MCF 10A (cell line): Measurements from ENCODE around the gene IFNL4. TPM values are rescaled to one million over a fixed set of nuclear protein-coding genes. Genes with fewer than 3 reads are reported as not detected.

ENCODE experiments used
- BruUV-seq: library from RNA; stranded (reverse); fragments of 400-500 nt; replicated peaks from 2 replicates; lab custom pipeline; 2021; lab: Mats Ljungman, UMichigan
- CTCF ChIA-PET: fragments of 300-600 bp; sonication (Branson Sonifier 250); formaldehyde crosslinking; extraction: SDS; loops from one replicate; lab custom pipeline; 2021; ENCODE audit warnings: antibody characterized with exemption, inconsistent platforms; lab: Yijun Ruan, JAX
- POLR2A ChIA-PET: fragments of 300-600, 350-650 bp; sonication (Branson Sonifier 250); formaldehyde crosslinking; extraction: SDS; loops from one replicate; lab custom pipeline; 2020; ENCODE audit warnings: antibody characterized with exemption, inconsistent platforms; lab: Yijun Ruan, JAX
- DNase-seq: peaks from one replicate; pipeline ENCODE4 v3.0.0-alpha.2; 2018; ENCODE audit not compliant: unreplicated experiment
- H3K27ac Mint-ChIP-seq: one replicate; pipeline ENCODE4 v1.8.0; 2022; ENCODE audit warnings: mild to moderate bottlenecking, low read depth, mixed read lengths; ENCODE audit not compliant: unreplicated experiment
- H3K27me3 Mint-ChIP-seq: one replicate; pipeline ENCODE4 v1.8.0; 2022; ENCODE audit warnings: mixed read lengths; ENCODE audit not compliant: insufficient read depth, unreplicated experiment
- H3K36me3 Mint-ChIP-seq: one replicate; pipeline ENCODE4 v1.8.0; 2022; ENCODE audit warnings: mild to moderate bottlenecking, moderate library complexity, mixed read lengths; ENCODE audit not compliant: insufficient read depth, unreplicated experiment
- H3K4me1 Mint-ChIP-seq: one replicate; pipeline ENCODE4 v1.8.0; 2022; ENCODE audit warnings: mixed read lengths; ENCODE audit not compliant: insufficient read depth, unreplicated experiment
- H3K4me3 Mint-ChIP-seq: one replicate; pipeline ENCODE4 v1.8.0; 2022; ENCODE audit warnings: mild to moderate bottlenecking, moderate library complexity, mixed read lengths; ENCODE audit not compliant: unreplicated experiment
- H3K9me3 Mint-ChIP-seq: one replicate; pipeline ENCODE4 v1.8.0; 2022; ENCODE audit warnings: mixed read lengths; ENCODE audit not compliant: unreplicated experiment
- intact Hi-C: fragments of 100-400 bp; cut with micrococcal nuclease; formaldehyde crosslinking; loops from 2 replicates; pipeline ENCODE4 v1.14.1; 2022
- total RNA-seq: library from RNA; stranded (reverse); gene quantifications from 2 replicates; pipeline ENCODE4 v1.2.3, GENCODE V29; 2022
- TF ChIP-seq, protein P1 (sequence below): fragments of 200-600 bp; IDR thresholded peaks from one replicate; pipeline ENCODE4 v1.8.0; 2022; ENCODE audit warnings: antibody characterized with exemption, mild to moderate bottlenecking; ENCODE audit not compliant: unreplicated experiment

Gene IFNL4
- total RNA-seq, 1 experiment from 2014 or later = not detected

GRCh38 chr19:39212375-39212742 is 36.3 kb downstream of the IFNL4 start:
- no TSS peak for BruUV-seq
- H3K9me3 Mint-ChIP-seq = no peaks in the 10 kb centered on the region
- H3K27me3 Mint-ChIP-seq = no peaks in the 10 kb centered on the region
- H3K4me3 Mint-ChIP-seq = no peak overlapping the region
- peak; percentile 34 for DNase-seq
- no peaks in the 10 kb centered on the region for H3K36me3 Mint-ChIP-seq
- TF ChIP-seq, protein P1, sequence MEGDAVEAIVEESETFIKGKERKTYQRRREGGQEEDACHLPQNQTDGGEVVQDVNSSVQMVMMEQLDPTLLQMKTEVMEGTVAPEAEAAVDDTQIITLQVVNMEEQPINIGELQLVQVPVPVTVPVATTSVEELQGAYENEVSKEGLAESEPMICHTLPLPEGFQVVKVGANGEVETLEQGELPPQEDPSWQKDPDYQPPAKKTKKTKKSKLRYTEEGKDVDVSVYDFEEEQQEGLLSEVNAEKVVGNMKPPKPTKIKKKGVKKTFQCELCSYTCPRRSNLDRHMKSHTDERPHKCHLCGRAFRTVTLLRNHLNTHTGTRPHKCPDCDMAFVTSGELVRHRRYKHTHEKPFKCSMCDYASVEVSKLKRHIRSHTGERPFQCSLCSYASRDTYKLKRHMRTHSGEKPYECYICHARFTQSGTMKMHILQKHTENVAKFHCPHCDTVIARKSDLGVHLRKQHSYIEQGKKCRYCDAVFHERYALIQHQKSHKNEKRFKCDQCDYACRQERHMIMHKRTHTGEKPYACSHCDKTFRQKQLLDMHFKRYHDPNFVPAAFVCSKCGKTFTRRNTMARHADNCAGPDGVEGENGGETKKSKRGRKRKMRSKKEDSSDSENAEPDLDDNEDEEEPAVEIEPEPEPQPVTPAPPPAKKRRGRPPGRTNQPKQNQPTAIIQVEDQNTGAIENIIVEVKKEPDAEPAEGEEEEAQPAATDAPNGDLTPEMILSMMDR = no peak
- no peaks in the 10 kb centered on the region for H3K4me1 Mint-ChIP-seq
- POLR2A ChIA-PET = no interaction called here
- CTCF ChIA-PET = interaction anchor here (0.6 to 0.7 kb wide), 2 partner anchors 116 to 711 kb away, joined by 3 read pairs; no protein-coding TSS in a partner anchor
- H3K27ac Mint-ChIP-seq = no peak overlapping the region
- intact Hi-C loops = loop anchor here (1.0 kb wide), 1 partner anchor 116 kb away; no protein-coding TSS in a partner anchor

DNA sequence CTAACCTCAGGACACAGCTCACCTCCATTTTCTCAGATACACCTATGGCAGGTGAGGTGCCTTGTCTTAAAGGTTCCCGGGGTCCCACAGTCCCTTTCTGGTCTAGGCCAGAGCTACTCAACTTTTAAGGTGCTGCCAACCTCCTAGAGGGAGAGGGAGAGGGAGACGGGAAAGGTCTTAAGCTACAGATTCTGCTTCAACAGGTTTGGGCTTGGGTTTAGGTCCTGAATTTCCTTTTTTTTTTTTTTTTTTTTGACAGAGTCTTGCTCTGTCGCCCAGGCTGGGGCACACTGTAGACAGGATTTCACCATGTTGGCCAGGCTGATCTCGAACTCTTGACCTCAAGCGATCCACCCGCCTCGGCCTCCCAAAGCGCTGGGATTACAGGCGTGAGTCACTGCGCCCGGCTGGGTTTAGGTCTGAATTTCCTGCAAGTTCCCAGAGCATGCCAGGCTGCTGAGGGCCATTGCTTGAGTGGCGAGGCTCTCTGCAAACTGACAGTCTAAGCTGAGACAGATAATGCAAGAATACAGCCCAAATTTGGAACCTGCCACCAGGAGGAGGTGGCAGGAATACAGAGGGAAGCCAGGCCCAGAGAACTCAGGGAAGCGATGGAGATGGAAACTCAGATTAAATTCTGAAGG is 36.8 kb downstream of the IFNL4 start:
- Mint-ChIP-seq H3K9me3 (no peaks in the 10 kb centered on the region), H3K27me3 (no peaks in the 10 kb centered on the region), H3K4me1 (no peaks in the 10 kb centered on the region), H3K27ac (no peak overlapping the region), H3K36me3 (no peaks in the 10 kb centered on the region), H3K4me3 (no peak overlapping the region)
- CTCF ChIA-PET = interaction anchor here (0.6 to 0.7 kb wide), 3 partner anchors 116 to 710 kb away, joined by 3 read pairs; no protein-coding TSS in a partner anchor
- intact Hi-C loops = loop anchor here (1.0 kb wide), 1 partner anchor 116 kb away; no protein-coding TSS in a partner anchor
- TF ChIP-seq, protein P1 = no peak
- peak; percentile 15 for DNase-seq
- BruUV-seq = no TSS peak
- POLR2A ChIA-PET = no interaction called here

DNA sequence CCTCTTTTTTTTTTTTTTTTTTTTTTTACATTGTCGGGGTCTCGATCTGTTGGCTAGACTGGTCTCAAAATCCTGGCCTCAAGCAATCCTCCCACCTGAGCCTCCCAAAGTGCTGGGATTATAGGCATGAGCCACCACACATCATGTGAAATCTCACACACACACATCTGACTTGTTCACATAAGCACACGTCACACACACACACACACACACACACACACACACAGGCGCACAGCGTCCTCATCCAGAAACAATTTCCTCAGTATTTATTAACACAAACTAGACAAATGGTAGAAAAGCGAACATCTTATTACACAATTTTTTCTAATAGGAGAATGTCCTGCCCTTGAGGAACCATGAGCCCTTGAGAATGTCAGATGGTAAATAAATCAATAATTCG is 39.5 kb downstream of the IFNL4 start:
- DNase-seq = no peak
- TF ChIP-seq, protein P1 = no peak
- Mint-ChIP-seq H3K4me1 (no peaks in the 10 kb centered on the region), H3K27ac (no peak overlapping the region), H3K4me3 (no peak overlapping the region), H3K36me3 (no peaks in the 10 kb centered on the region), H3K9me3 (no peaks in the 10 kb centered on the region), H3K27me3 (peaks cover 11% of the 10 kb centered on the region)
- ChIA-PET CTCF (interaction anchor here (0.6 kb wide), 1 partner anchor 22 kb away, joined by 5 read pairs; no protein-coding TSS in a partner anchor), POLR2A (no interaction called here)
- no TSS peak for BruUV-seq
- intact Hi-C loops = no loop called here

DNA sequence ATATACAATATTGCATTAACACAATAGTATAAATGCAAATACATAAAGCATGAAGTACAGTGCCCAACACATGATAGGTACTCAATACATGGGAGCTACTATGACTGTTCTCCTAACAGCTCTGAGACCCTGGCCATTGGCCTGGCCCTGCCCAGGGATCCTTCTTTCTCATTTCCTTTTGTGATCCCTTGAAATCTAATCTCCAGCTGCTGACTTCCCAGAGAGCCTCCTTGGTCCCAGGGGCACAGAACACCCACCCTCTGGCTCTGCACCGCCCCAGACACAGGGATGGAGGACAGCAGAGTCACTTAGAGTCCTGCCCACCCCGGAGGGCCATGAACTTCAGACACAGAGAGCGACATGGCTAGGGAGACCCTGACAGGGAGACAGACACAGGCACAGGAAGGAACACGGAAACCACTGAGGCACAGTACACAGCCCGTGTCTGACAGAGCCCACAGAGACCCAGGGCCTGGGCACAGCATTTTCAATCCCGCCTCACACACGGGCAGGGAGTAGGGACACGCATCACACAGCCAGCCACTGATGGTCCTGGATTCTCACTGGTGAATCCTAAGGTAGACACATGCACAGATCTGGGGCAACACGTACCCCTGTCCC is 40.4 kb downstream of the IFNL4 start:
- Mint-ChIP-seq H3K36me3 (no peaks in the 10 kb centered on the region), H3K9me3 (no peaks in the 10 kb centered on the region), H3K27ac (no peak overlapping the region), H3K4me1 (no peaks in the 10 kb centered on the region), H3K4me3 (no peak overlapping the region), H3K27me3 (peaks cover 20% of the 10 kb centered on the region)
- TF ChIP-seq, protein P1 = no peak
- intact Hi-C loops = no loop called here
- POLR2A ChIA-PET = no interaction called here
- DNase-seq = no peak
- CTCF ChIA-PET = no interaction called here
- BruUV-seq = no TSS peak
